Common myeloid progenitor, CD34-positive (primary cell): ENCODE data around the gene CCDC71.

Experiments used
- CTCF ChIA-PET: fragments of 350-600 bp; sonication (Branson Sonifier 250); formaldehyde crosslinking; loops from one replicate; lab custom pipeline; 2021; ENCODE audit warnings: antibody characterized with exemption; lab: Charles Lee
- POLR2A ChIA-PET: fragments of 350-600 bp; sonication (Branson Sonifier 250); formaldehyde crosslinking; loops from one replicate; lab custom pipeline; 2021; ENCODE audit warnings: antibody characterized with exemption; lab: Charles Lee
- DNase-seq, 3 donors: peaks; one replicate each; pipeline versions ENCODE4 v3.0.0 to v3.0.0-alpha.2; 2013
- H3K27ac ChIP-seq, 2 experiments: 1 replicate in 1 of 2; 2 replicates in 1 of 2; pipeline ENCODE4 v1.7.0; 2013; ENCODE audit warnings: inconsistent platforms in 2 of 2, low read length in 2 of 2, mild to moderate bottlenecking in 2 of 2, low read depth in 1 of 2, moderate library complexity in 1 of 2; ENCODE audit not compliant: severe bottlenecking in 2 of 2, insufficient read depth in 1 of 2, poor library complexity in 1 of 2
- H3K27me3 ChIP-seq, 5 experiments: replicated peaks in 2 of 5; 1 replicate in 3 of 5; 2 replicates in 2 of 5; pipeline versions ENCODE4 v1.6.1 to v1.7.0; 2013; ENCODE audit warnings: low read length in 4 of 5, mild to moderate bottlenecking in 2 of 5, moderate library complexity in 2 of 5, inconsistent platforms in 1 of 5; ENCODE audit not compliant: insufficient read depth in 5 of 5, control insufficient read depth in 4 of 5
- H3K36me3 ChIP-seq, 4 experiments: 1 replicate in 2 of 4; 2 replicates in 2 of 4; pipeline versions ENCODE4 v1.6.1 to v1.7.0; 2013; ENCODE audit warnings: low read length in 3 of 4, control low read depth in 1 of 4, mild to moderate bottlenecking in 1 of 4; ENCODE audit not compliant: control insufficient read depth in 4 of 4, insufficient read depth in 4 of 4
- H3K4me1 ChIP-seq, 4 experiments: 1 replicate in 3 of 4; 2 replicates in 1 of 4; pipeline versions ENCODE4 v1.6.1 to v1.7.1; 2013; ENCODE audit warnings: low read length in 3 of 4, mild to moderate bottlenecking in 3 of 4, control low read depth in 1 of 4, inconsistent platforms in 1 of 4, moderate library complexity in 1 of 4; ENCODE audit not compliant: control insufficient read depth in 4 of 4, insufficient read depth in 4 of 4; ENCODE audit errors: control extremely low read depth in 1 of 4
- H3K4me3 ChIP-seq, 7 experiments: 1 replicate in 4 of 7; 2 replicates in 3 of 7; pipeline versions ENCODE4 v1.5.1 to v1.7.0; 2013; ENCODE audit warnings: mild to moderate bottlenecking in 7 of 7, low read length in 6 of 7, moderate library complexity in 6 of 7, inconsistent platforms in 2 of 7, low read depth in 2 of 7, control low read depth in 1 of 7; ENCODE audit not compliant: insufficient read depth in 4 of 7, control insufficient read depth in 1 of 7; ENCODE audit errors: extremely low read depth in 1 of 7
- H3K9me3 ChIP-seq, 5 experiments: 1 replicate in 4 of 5; 2 replicates in 1 of 5; pipeline versions ENCODE4 v1.6.1 to v1.7.1; 2013; ENCODE audit warnings: low read length in 4 of 5, mild to moderate bottlenecking in 2 of 5, inconsistent platforms in 1 of 5, low read depth in 1 of 5, moderate library complexity in 1 of 5; ENCODE audit not compliant: control insufficient read depth in 4 of 5, insufficient read depth in 2 of 5; ENCODE audit errors: control extremely low read depth in 1 of 5
- WGBS: methylation state at CpG from one replicate; pipeline ENCODE4 v1.1.5; 2013; ENCODE audit not compliant: insufficient coverage; 5-methylcytosine and 5-hydroxymethylcytosine counted together

CCDC71 gene

GRCh38 chr3:49171119-49171774 lies 5.1 kb upstream of the CCDC71 start, which contains the start of gene KLHDC8B:
KLHDC8B (plus strand) TSS chr3:49171598; CDS start chr3:49172770, 1,172 bp downstream.
- peak within 1 kb of the TSS in 1 of 2 experiments; percentile 72 for H3K27ac ChIP-seq
- DNase-seq: peak; percentile 78 to 86 (median 83)
- WGBS: under 1% methylated on average over 52 of the region's 57 CpGs

GRCh38 chr3:49170744-49171118 lies 4.6 kb upstream of the CCDC71 start:
- Histone ChIP-seq H3K36me3 (peaks cover 0 to 14% (median 8%) of the 10 kb centered on the region in 4 experiments), H3K4me3 (peak overlapping the region in 5 of 7 experiments; percentile 76 to 89 (median 80)), H3K9me3 (peaks cover 0 to 3% (median 0%) of the 10 kb centered on the region in 5 experiments), H3K4me1 (peaks cover 0 to 54% (median 38%) of the 10 kb centered on the region in 4 experiments), H3K27ac (peak overlapping the region in 1 of 2 experiments; percentile 72), H3K27me3 (no peaks in the 10 kb centered on the region)
- ChIA-PET POLR2A (interaction anchor here (0.6 kb wide), 1 partner anchor 22 kb away, joined by 4 read pairs; no protein-coding TSS in a partner anchor), CTCF (interaction anchor here (0.7 to 3.2 kb wide), 20 partner anchors 8 to 278 kb away, joined by 3 to 21 read pairs (median 5); partner anchors contain the start of genes C3orf62, LAMB2, NDUFAF3 and USP19)
- no peak for DNase-seq
- WGBS: 0% methylated on average over 1 of the region's 1 CpG

More at GRCh38 chr3:49171119-49171774, 5.1 kb upstream of the CCDC71 start, which contains the start of gene KLHDC8B:
- Histone ChIP-seq H3K36me3 (peaks cover 0 to 19% (median 8%) of the 10 kb centered on the region in 4 experiments), H3K27me3 (no peaks in the 10 kb centered on the region), H3K9me3 (peaks cover 0 to 3% (median 0%) of the 10 kb centered on the region in 5 experiments), H3K4me1 (peaks cover 0 to 51% (median 37%) of the 10 kb centered on the region in 4 experiments), H3K4me3 (peak within 1 kb of the TSS; percentile 59 to 89 (median 79))
- CTCF ChIA-PET: interaction anchor here (0.7 to 3.2 kb wide), 17 partner anchors 9 to 278 kb away, joined by 3 to 21 read pairs (median 5); partner anchors contain the start of genes C3orf62, LAMB2, NDUFAF3 and USP19
- POLR2A ChIA-PET: interaction anchor here (0.6 kb wide), 1 partner anchor 22 kb away, joined by 4 read pairs; no protein-coding TSS in a partner anchor

DNA sequence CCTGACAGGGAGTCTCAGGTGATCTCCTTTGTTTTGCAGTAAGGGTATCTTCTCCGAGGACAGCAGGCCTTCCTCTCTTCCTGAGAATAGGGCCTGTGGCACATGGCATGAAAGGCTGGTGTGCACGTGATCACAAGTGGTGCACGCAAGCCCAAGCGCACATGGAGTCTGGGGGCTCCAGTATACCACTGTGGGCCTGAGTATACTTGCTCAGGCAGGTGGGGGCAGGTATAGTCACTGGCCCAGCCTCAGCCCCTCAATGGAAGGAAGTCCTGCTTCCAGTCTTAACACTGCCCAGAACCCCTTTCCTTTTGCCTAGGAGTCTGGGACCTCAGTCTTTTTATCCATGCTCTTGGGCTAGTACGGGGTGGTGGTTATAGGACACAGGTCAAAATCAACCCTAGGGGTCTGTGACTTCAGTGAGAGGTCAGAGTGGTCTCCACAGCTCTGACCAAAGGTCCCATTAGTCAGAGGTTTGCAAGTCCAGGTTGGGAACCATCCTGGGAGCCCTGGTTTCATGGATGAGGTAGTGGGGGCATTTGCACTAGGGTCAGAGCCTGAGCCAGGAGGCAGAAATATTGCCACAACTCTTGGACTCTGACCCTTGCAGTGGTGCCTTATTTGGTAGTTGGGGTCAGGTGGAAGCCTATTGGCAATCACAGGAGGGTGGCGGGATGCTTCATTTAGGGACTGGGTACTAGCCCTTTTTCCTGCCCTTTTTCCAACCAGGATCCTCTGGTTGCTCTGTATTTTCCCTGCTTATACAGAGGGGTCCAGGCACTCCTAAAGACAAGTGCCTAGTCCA lies 823 bp upstream of the CCDC71 start:
- ChIA-PET CTCF (interaction anchor here (0.5 kb wide), 1 partner anchor 657 kb away, joined by 3 read pairs; no protein-coding TSS in a partner anchor), POLR2A (no interaction called here)
- H3K9me3 ChIP-seq: peaks cover 0 to 3% (median 0%) of the 10 kb centered on the region in 5 experiments
- peaks cover 0 to 55% (median 45%) of the 10 kb centered on the region in 4 experiments for H3K4me1 ChIP-seq
- peaks cover 3 to 23% (median 16%) of the 10 kb centered on the region in 4 experiments for H3K36me3 ChIP-seq
- peak overlapping the region in 1 of 2 experiments; percentile 84 for H3K27ac ChIP-seq
- H3K27me3 ChIP-seq: no peaks in the 10 kb centered on the region
- peak overlapping the region in 6 of 7 experiments; percentile 71 to 93 (median 83) for H3K4me3 ChIP-seq
- 93% methylated on average over 5 of the region's 6 CpGs for WGBS
- no peak for DNase-seq

DNA sequence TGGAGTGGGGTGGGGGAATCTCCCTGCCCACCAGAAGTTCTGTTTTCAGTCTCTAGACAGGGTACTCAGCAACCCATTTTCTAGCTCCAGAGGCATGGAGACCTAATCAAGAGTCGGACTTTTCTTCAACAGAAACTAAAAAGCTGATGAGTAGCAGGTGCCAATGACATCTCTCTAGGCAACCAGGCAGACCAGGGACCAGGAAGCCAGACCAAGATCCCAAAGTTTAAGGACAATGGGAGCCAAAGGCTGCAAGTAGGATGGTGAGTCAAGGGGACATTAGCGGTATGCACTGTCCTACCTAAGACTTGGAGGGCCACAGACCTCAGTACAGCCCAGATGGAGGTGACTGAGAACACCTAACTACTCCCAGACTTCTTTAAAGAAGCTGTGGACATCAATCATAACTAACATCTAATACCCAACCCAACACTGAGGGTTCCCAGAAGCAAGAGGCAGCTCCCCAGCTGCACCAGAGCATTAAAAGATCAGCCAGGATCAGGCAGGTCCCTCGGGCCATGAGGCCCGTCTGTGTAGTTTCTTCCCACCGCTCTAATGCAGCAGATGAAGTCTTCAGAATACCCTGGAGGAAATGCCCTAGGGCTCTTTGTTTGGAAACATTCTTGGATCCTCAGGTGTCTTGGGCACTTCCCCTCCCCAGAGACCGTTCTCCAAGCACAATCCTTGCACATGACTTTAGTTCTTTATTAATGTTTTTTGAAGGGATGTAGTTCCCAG lies 979 bp downstream of the CCDC71 start:
- Histone ChIP-seq H3K27ac (peak overlapping the region in 1 of 2 experiments; percentile 84), H3K27me3 (no peaks in the 10 kb centered on the region), H3K4me3 (peak overlapping the region; percentile 59 to 93 (median 82)), H3K4me1 (peaks cover 0 to 45% (median 41%) of the 10 kb centered on the region in 4 experiments), H3K9me3 (peaks cover 0 to 3% (median 0%) of the 10 kb centered on the region in 5 experiments), H3K36me3 (peaks cover 3 to 34% (median 20%) of the 10 kb centered on the region in 4 experiments)
- ChIA-PET POLR2A (interaction anchor here (0.9 kb wide), 1 partner anchor 144 kb away, joined by 4 read pairs; the partner anchor contains the start of gene NDUFAF3), CTCF (interaction anchor here (1.0 to 1.5 kb wide), 2 partner anchors 10 to 137 kb away, joined by 3 to 4 read pairs; no protein-coding TSS in a partner anchor)
- no peak for DNase-seq
- 65% methylated on average over 5 of the region's 6 CpGs for WGBS

GRCh38 chr3:49163609-49164008 lies 2.5 kb downstream of the CCDC71 start:
- peaks cover 3 to 34% (median 20%) of the 10 kb centered on the region in 4 experiments for H3K36me3 ChIP-seq

More at GRCh38 chr3:49163609-49164008, 2.5 kb downstream of the CCDC71 start:
- 96% methylated on average over 8 of the region's 8 CpGs for WGBS
- peaks cover 0 to 3% (median 0%) of the 10 kb centered on the region in 5 experiments for H3K9me3 ChIP-seq
- POLR2A ChIA-PET: interaction anchor here (0.8 kb wide), 1 partner anchor 43 kb away, joined by 3 read pairs; the partner anchor contains the start of gene USP19
- DNase-seq: no peak
- H3K27ac ChIP-seq: no peak overlapping the region
- H3K4me1 ChIP-seq: peaks cover 0 to 45% (median 41%) of the 10 kb centered on the region in 4 experiments
- CTCF ChIA-PET: interaction anchor here (0.8 to 1.6 kb wide), 2 partner anchors 44 to 71 kb away, joined by 3 to 4 read pairs; no protein-coding TSS in a partner anchor
- H3K27me3 ChIP-seq: no peaks in the 10 kb centered on the region
- no peak overlapping the region for H3K4me3 ChIP-seq
